Measurements from ENCODE around the gene MACROD2. TPM values are rescaled to one million over a fixed set of nuclear protein-coding genes. Genes with fewer than 3 reads are reported as not detected.
"Not testable (repeated sequence)": the region's sequence is repeated elsewhere in the genome, so short reads cannot be mapped to it uniquely, and the experiment has no call there.

The MACROD2 gene
- total and polyA plus RNA-seq, 2 of the 4 experiments (the other 2 are of a cell fraction), result not detected

GRCh38 chr20:13991311-13991710 lies 4.0 kb upstream of the MACROD2 start:
- dilution Hi-C loops (cut with HindIII; ENCODE audit: low sequenced_read_pairs, unreplicated experiment), result no loop called here
- no peak overlapping the region for H3K18ac ChIP-seq (ENCODE audit: low read depth, low read length)
- no peaks in the 10 kb centered on the region for H4K20me1 ChIP-seq (ENCODE audit: insufficient read depth, low read length)
- WGBS, 2 experiments (ENCODE audit: extremely low coverage in 2 of 2, insufficient read length in 1 of 2), result no CpG with 5 or more reads among the region's 1 CpG
- no peak overlapping the region for H2AK9ac ChIP-seq (replicated peaks; ENCODE audit: low read depth, low read length, poor library complexity)
- H3K9ac ChIP-seq (ENCODE audit: low read depth, low read length), result no peak overlapping the region
- no peak overlapping the region for H4K8ac ChIP-seq (ENCODE audit: low read depth in 2 of 2, low read length in 2 of 2)
- H3K23ac ChIP-seq (ENCODE audit: low read depth, low read length), result no peak overlapping the region
- no peaks in the 10 kb centered on the region for H3K9me1 ChIP-seq (ENCODE audit: insufficient read depth, low read length)
- H3K79me1 ChIP-seq (ENCODE audit: low read depth in 1 of 2, low read length in 2 of 2), result no peaks in the 10 kb centered on the region
- no peak overlapping the region for H2BK20ac ChIP-seq (ENCODE audit: low read depth, low read length)
- no peak overlapping the region for H3K4me2 ChIP-seq (ENCODE audit: low read depth, low read length)
- H2AK5ac ChIP-seq (ENCODE audit: low read depth, low read length), result no peak overlapping the region
- H3K56ac ChIP-seq (ENCODE audit: extremely low read depth, insufficient read depth, low read length), result no peak overlapping the region
- no peak overlapping the region for H2AFZ ChIP-seq (replicated peaks; ENCODE audit: low read length, poor library complexity)
- POLR2A ChIA-PET (ENCODE audit: unreplicated experiment), result no interaction called here
- peaks cover 11% of the 10 kb centered on the region for H3K9me3 ChIP-seq (ENCODE audit: control insufficient read depth, insufficient read depth, low read length)
- no peak for ATAC-seq (ENCODE audit: low read depth)
- H4K91ac ChIP-seq (ENCODE audit: insufficient read depth, low read depth, low read length), result no peak overlapping the region
- H2BK120ac ChIP-seq (ENCODE audit: low read depth, low read length), result no peak overlapping the region
- H2BK5ac ChIP-seq (ENCODE audit: low read depth, low read length, poor library complexity, severe bottlenecking), result no peak overlapping the region
- no peaks in the 10 kb centered on the region for H3K27me3 ChIP-seq (ENCODE audit: control insufficient read depth, insufficient read depth, low read length)
- H2BK15ac ChIP-seq (ENCODE audit: low read depth, low read length), result no peak overlapping the region
- no peak overlapping the region for H3K4ac ChIP-seq (ENCODE audit: low read depth, low read length)
- in situ Hi-C loops (cut with MboI; ENCODE audit: low sequenced_read_pairs), result no loop called here
- H4K5ac ChIP-seq (ENCODE audit: low read depth, low read length), result no peak overlapping the region
- intact Hi-C loops (cut with micrococcal nuclease), result no loop called here
- H3K4me3 ChIP-seq (ENCODE audit: insufficient read depth, low read depth, low read length), result no peak overlapping the region
- no peak overlapping the region for H3K14ac ChIP-seq (replicated peaks; ENCODE audit: low read depth, low read length)
- no peak for DNase-seq
- no peaks in the 10 kb centered on the region for H3K4me1 ChIP-seq (ENCODE audit: control insufficient read depth, insufficient read depth, low read length)
- CTCF ChIA-PET, result no interaction called here
- no TSS peak for BruUV-seq (replicated peaks)
- no peaks in the 10 kb centered on the region for H3K36me3 ChIP-seq (ENCODE audit: control insufficient read depth, insufficient read depth, low read length)
- H3K27ac ChIP-seq (ENCODE audit: insufficient read depth, low read length), result no peak overlapping the region
- TF ChIP-seq RAD21 (IDR thresholded peaks at IDR 0.05; ENCODE audit: low read length), result no peak
- TF ChIP-seq CHD1 (IDR thresholded peaks at IDR 0.05; ENCODE audit: low read depth, low read length), result no peak
- TF ChIP-seq, protein P1, sequence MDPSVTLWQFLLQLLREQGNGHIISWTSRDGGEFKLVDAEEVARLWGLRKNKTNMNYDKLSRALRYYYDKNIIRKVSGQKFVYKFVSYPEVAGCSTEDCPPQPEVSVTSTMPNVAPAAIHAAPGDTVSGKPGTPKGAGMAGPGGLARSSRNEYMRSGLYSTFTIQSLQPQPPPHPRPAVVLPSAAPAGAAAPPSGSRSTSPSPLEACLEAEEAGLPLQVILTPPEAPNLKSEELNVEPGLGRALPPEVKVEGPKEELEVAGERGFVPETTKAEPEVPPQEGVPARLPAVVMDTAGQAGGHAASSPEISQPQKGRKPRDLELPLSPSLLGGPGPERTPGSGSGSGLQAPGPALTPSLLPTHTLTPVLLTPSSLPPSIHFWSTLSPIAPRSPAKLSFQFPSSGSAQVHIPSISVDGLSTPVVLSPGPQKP (IDR thresholded peaks at IDR 0.05; ENCODE audit: borderline replicate concordance, low read depth, low read length), result no peak
- TF ChIP-seq POLR2A (IDR thresholded peaks at IDR 0.05; ENCODE audit: low read depth, low read length), result no peak
- TF ChIP-seq MAFK (IDR thresholded peaks at IDR 0.05; ENCODE audit: low read depth, low read length), result no peak
- TF ChIP-seq MAZ (IDR thresholded peaks at IDR 0.05; ENCODE audit: borderline replicate concordance, low read depth, low read length), result no peak
- no peak for TF ChIP-seq RCOR1 (IDR thresholded peaks at IDR 0.05; ENCODE audit: insufficient replicate concordance, low read length)
- no peak for TF ChIP-seq RFX5 (IDR thresholded peaks at IDR 0.05; ENCODE audit: low read depth, low read length)

GRCh38 chr20:13991955-13992354 lies 3.4 kb upstream of the MACROD2 start:
- ATAC-seq (ENCODE audit: low read depth); dilution Hi-C loops (cut with HindIII; ENCODE audit: low sequenced_read_pairs, unreplicated experiment): not testable (repeated sequence)

More at GRCh38 chr20:13991955-13992354, 3.4 kb upstream of the MACROD2 start:
- H3K4ac ChIP-seq (ENCODE audit: low read depth, low read length); H3K4me2 ChIP-seq (ENCODE audit: low read depth, low read length); H3K27ac ChIP-seq (ENCODE audit: insufficient read depth, low read length); H2AK5ac ChIP-seq (ENCODE audit: low read depth, low read length); H2AK9ac ChIP-seq (replicated peaks; ENCODE audit: low read depth, low read length, poor library complexity); H3K79me1 ChIP-seq (ENCODE audit: low read depth in 1 of 2, low read length in 2 of 2); BruUV-seq (replicated peaks); H4K91ac ChIP-seq (ENCODE audit: insufficient read depth, low read depth, low read length); H3K14ac ChIP-seq (replicated peaks; ENCODE audit: low read depth, low read length); POLR2A ChIA-PET (ENCODE audit: unreplicated experiment); H3K56ac ChIP-seq (ENCODE audit: extremely low read depth, insufficient read depth, low read length); H3K23ac ChIP-seq (ENCODE audit: low read depth, low read length); H2BK15ac ChIP-seq (ENCODE audit: low read depth, low read length); H2AFZ ChIP-seq (replicated peaks; ENCODE audit: low read length, poor library complexity); H3K27me3 ChIP-seq (ENCODE audit: control insufficient read depth, insufficient read depth, low read length); H2BK5ac ChIP-seq (ENCODE audit: low read depth, low read length, poor library complexity, severe bottlenecking); H4K8ac ChIP-seq (ENCODE audit: low read depth in 2 of 2, low read length in 2 of 2); H3K36me3 ChIP-seq (ENCODE audit: control insufficient read depth, insufficient read depth, low read length); H3K9me1 ChIP-seq (ENCODE audit: insufficient read depth, low read length); DNase-seq; intact Hi-C loops (cut with micrococcal nuclease); H4K20me1 ChIP-seq (ENCODE audit: insufficient read depth, low read length); in situ Hi-C loops (cut with MboI; ENCODE audit: low sequenced_read_pairs); H2BK20ac ChIP-seq (ENCODE audit: low read depth, low read length); H2BK120ac ChIP-seq (ENCODE audit: low read depth, low read length); CTCF ChIA-PET; H3K18ac ChIP-seq (ENCODE audit: low read depth, low read length); H3K4me1 ChIP-seq (ENCODE audit: control insufficient read depth, insufficient read depth, low read length); H3K9ac ChIP-seq (ENCODE audit: low read depth, low read length); H4K5ac ChIP-seq (ENCODE audit: low read depth, low read length); H3K4me3 ChIP-seq (ENCODE audit: insufficient read depth, low read depth, low read length): not testable (repeated sequence)
- WGBS, 2 experiments (ENCODE audit: extremely low coverage in 2 of 2, insufficient read length in 1 of 2), result no CpG with 5 or more reads among the region's 5 CpGs
- H3K9me3 ChIP-seq (ENCODE audit: control insufficient read depth, insufficient read depth, low read length), result peaks cover 11% of the 10 kb centered on the region

All from IMR-90 (cell line).